Inferior parietal cortex (tissue), 1 donor: Measurements from ENCODE around the gene UGT1A7.
"Not testable (repeated sequence)": the region's sequence is repeated elsewhere in the genome, so short reads cannot be mapped to it uniquely, and the experiment has no call there.

Experiments used
- DNase-seq: peaks from one replicate; pipeline ENCODE4 v3.0.0-alpha.2; 2016; ENCODE audit errors: extremely low spot score

UGT1A7 gene

GRCh38 chr2:233712611-233713261 is 31.0 kb downstream of the UGT1A7 start, which contains the start of gene UGT1A5:
Gene UGT1A5 (plus strand): TSS chr2:233712907. CDS start chr2:233712992, 85 bp downstream.
- no peak for DNase-seq

GRCh38 chr2:233713262-233713615 is 31.5 kb downstream of the UGT1A7 start:
- no peak for DNase-seq

- DNase-seq: no peak
These were observed 32.4 kb downstream of the UGT1A7 start for GRCh38 chr2:233714121-233714520.

- no peak for DNase-seq
These were observed 36.9 kb downstream of the UGT1A7 start, which contains the start of gene UGT1A4 for GRCh38 chr2:233718552-233718951. Gene UGT1A4 (plus strand): TSS chr2:233718736. CDS start chr2:233718821, 85 bp downstream.

GRCh38 chr2:233728723-233729301 is 47.1 kb downstream of the UGT1A7 start, which contains the start of gene UGT1A3:
Gene UGT1A3 (plus strand): TSS chr2:233729042. CDS start chr2:233729127, 85 bp downstream.
- no peak for DNase-seq

- DNase-seq: not testable (repeated sequence)
These were observed 55.4 kb downstream of the UGT1A7 start for GRCh38 chr2:233736868-233737653.

- DNase-seq: no peak
These were observed 59.2 kb downstream of the UGT1A7 start for GRCh38 chr2:233740870-233741269.

- DNase-seq: no peak
These were observed 62.0 kb downstream of the UGT1A7 start for GRCh38 chr2:233743464-233744259.

- no peak for DNase-seq
These were observed 63.5 kb downstream of the UGT1A7 start for GRCh38 chr2:233745073-233745755.

GRCh38 chr2:233745838-233746237 is 64.1 kb downstream of the UGT1A7 start:
- not testable (repeated sequence) for DNase-seq

- no peak for DNase-seq
These were observed 65.0 kb downstream of the UGT1A7 start for GRCh38 chr2:233746475-233747282.

GRCh38 chr2:233747283-233747544 is 65.5 kb downstream of the UGT1A7 start:
- DNase-seq: no peak

- not testable (repeated sequence) for DNase-seq
These were observed 69.0 kb downstream of the UGT1A7 start for GRCh38 chr2:233750689-233751088.

GRCh38 chr2:233751212-233752009 is 69.7 kb downstream of the UGT1A7 start:
- DNase-seq: not testable (repeated sequence)

GRCh38 chr2:233754872-233755611 is 73.3 kb downstream of the UGT1A7 start:
- DNase-seq: no peak

- DNase-seq: no peak
These were observed 74.9 kb downstream of the UGT1A7 start for GRCh38 chr2:233756429-233757081.

- no peak for DNase-seq
These were observed 76.4 kb downstream of the UGT1A7 start for GRCh38 chr2:233758141-233758540.

GRCh38 chr2:233758849-233759248 is 77.1 kb downstream of the UGT1A7 start:
- DNase-seq: no peak
